GF-D8 (cell line): Measurements from ENCODE around the gene TYRP1.

Experiments
- DNase-seq: peaks from one replicate; lab custom pipeline; 2025; lab: John Stamatoyannopoulos, UW

TYRP1 gene

GRCh38 chr9:12735665-12736064, 42.5 kb downstream of the TYRP1 start:
- no peak for DNase-seq

DNA sequence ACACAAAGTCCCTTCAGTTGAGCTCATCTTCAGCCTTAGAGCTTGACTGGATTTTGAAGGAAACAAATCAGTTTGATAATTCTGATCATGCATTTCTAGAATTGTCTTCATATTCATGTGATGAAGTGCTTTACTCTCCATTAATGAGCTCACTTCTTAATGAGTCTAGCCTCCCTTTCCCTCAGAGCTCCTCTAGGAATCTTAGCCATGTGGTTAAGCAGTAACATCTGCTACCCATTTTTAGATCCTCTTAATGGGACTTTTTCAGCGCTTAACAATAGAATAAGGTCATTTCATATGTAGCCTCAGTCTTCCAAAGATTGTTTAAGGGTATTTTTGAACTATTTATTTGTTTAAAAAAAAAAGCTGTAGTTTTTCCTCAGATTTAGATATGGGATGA, 44.7 kb downstream of the TYRP1 start:
- DNase-seq: no peak

GRCh38 chr9:12739014-12739652, 45.9 kb downstream of the TYRP1 start:
- no peak for DNase-seq

- no peak for DNase-seq
Measured at GRCh38 chr9:12740845-12741244, 47.7 kb downstream of the TYRP1 start.

DNA sequence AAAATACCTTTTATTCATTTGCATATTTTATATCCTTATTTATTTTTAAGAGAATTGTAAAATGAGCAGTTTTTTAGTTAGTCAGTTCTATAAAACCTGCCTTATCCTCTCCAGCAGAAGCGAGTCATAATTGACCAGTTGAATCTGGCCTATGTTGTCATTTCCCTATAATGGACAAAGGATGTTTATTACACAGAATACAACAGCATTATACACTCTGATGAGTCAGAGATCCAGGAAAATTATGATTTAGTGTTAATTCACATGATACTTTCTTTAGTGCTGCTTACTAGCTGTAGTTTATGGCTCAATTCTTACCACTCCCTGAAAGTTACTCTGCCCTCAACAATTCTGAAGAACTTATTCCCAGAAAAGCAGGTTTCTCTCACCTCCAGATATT, 54.8 kb downstream of the TYRP1 start:
- DNase-seq: no peak

GRCh38 chr9:12748954-12749353, 55.8 kb downstream of the TYRP1 start:
- no peak for DNase-seq

DNA sequence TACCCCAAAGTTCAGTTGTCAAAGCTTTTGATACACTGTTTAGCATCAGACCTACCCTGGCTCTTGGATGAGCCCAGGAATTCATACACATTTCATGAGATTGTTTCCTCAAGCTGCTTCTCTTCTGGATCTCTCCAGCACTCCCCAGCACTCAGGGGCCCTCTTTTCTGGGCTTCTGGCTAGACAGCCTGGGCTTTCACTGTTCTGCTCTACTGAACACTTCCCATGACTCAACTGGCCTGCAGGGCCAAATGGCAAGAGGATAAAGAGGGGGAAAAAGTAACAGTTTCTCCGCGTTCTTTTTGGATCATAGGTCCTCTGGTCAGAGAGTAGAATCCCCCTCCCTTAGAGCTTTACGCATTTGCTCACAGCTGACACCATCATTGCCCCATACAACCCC, 60.7 kb downstream of the TYRP1 start:
- DNase-seq: no peak

- DNase-seq: no peak
Measured at GRCh38 chr9:12759761-12760160, 66.6 kb downstream of the TYRP1 start.
